ENCODE results near the gene B4GALNT3.

The B4GALNT3 gene

DNA sequence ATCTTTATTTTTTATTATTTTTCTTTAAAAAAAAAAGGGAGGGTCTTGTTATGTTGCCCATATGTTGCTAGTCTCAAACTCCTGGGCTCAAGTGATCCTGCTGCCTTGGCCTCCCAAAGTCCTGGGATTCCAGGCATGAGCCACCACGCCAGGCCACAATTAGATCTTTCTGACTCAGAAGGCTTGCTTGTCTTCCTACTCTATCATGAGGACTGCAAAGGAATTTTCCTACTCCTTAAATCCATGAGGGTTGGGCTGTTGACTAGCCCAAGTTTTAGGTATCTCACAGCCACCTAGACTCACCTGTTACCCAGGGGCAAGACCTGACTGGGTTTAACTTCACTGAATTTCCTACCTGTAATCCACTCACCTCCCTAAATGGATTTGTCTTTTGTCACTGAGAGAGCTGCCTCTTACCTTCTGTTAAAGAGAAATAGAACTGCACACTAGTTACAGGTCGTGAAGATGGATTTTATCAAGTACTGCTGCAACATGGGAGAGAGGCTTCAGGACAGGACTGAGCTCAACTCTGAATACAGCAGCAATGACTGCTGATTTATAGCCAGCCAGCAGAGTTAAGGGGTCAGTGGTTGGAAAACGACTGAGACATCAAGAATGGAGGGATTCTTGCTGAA is 72.3 kb downstream of the B4GALNT3 start:
- Mint-ChIP-seq H3K9me3 (peaks cover 10 to 19% of the 10 kb centered on the region in 2 donors), H3K27me3 (peaks cover 19 to 24% of the 10 kb centered on the region in 2 donors), H3K4me3 (no peak overlapping the region), H3K4me1 (no peaks in the 10 kb centered on the region), H3K27ac (no peak overlapping the region), H3K36me3 (no peaks in the 10 kb centered on the region)
- ATAC-seq (replicated peaks), result no peak
- no peak for DNase-seq

- Mint-ChIP-seq H3K9me3 (peaks cover 10 to 19% of the 10 kb centered on the region in 2 donors), H3K27ac (no peak overlapping the region), H3K4me1 (no peaks in the 10 kb centered on the region), H3K36me3 (no peaks in the 10 kb centered on the region), H3K4me3 (no peak overlapping the region), H3K27me3 (peaks cover 14 to 20% of the 10 kb centered on the region in 2 donors)
- no peak for DNase-seq
- no peak for ATAC-seq (replicated peaks)
These were observed 73.3 kb downstream of the B4GALNT3 start for GRCh38 chr12:532908-533565.

DNA sequence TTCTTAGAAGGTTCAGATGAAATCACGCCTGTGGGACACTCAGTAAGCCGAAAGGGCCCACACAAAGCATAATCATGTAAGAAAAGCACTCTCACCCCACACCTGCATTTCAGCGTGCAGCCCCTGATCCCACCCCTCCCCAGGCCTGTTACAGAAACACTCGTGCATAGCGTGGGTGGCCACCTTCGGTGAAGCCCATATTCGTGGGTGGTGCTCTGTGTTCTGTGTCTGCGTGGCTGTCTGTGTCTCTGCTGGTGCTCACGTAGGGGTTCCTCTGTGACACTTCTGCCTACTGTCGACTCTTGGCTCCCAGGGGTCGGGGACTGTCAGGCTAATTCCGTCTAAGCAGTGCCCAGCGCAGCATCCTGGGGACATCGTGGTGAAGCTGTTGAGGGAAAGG is 74.0 kb downstream of the B4GALNT3 start:
- no peak overlapping the region for H3K4me3 Mint-ChIP-seq
- no peaks in the 10 kb centered on the region for H3K4me1 Mint-ChIP-seq
- no peak for DNase-seq
- peaks cover 10 to 19% of the 10 kb centered on the region in 2 donors for H3K9me3 Mint-ChIP-seq
- H3K36me3 Mint-ChIP-seq, result no peaks in the 10 kb centered on the region
- H3K27ac Mint-ChIP-seq, result no peak overlapping the region
- peaks cover 14 to 20% of the 10 kb centered on the region in 2 donors for H3K27me3 Mint-ChIP-seq
- no peak for ATAC-seq (replicated peaks)

DNA sequence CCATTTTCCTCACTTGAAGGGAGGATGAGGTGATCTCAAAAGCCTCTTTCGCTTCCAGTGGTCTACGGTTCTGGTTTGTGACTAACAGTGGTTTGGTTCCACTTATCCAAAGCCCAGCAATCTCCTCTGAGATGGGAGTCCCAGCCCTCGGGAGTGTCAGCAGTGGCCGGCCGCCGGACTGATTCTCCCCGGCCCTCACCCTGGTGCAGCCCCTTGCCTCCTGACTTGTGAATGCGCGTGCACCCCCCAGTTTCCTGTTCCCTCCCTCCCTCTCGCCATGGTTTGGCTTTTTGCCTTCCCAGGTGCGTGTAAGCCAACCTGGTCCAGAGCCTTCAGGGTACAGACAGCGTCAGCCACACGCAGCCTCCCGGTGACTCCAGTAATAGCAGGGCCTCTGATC is 74.5 kb downstream of the B4GALNT3 start:
- no peaks in the 10 kb centered on the region for H3K36me3 Mint-ChIP-seq
- no peak for DNase-seq
- H3K9me3 Mint-ChIP-seq, result peaks cover 10 to 16% of the 10 kb centered on the region in 2 donors
- no peak overlapping the region for H3K4me3 Mint-ChIP-seq
- peaks cover 14 to 17% of the 10 kb centered on the region in 2 donors for H3K27me3 Mint-ChIP-seq
- no peaks in the 10 kb centered on the region for H3K4me1 Mint-ChIP-seq
- no peak overlapping the region for H3K27ac Mint-ChIP-seq
- ATAC-seq (replicated peaks), result no peak

- H3K27me3 Mint-ChIP-seq, result peaks cover 15 to 18% of the 10 kb centered on the region in 2 donors
- peaks cover 10 to 14% of the 10 kb centered on the region in 2 donors for H3K9me3 Mint-ChIP-seq
- ATAC-seq (replicated peaks) (no peak), DNase-seq (no peak)
- no peak overlapping the region for H3K27ac Mint-ChIP-seq
- no peak overlapping the region for H3K4me3 Mint-ChIP-seq
- H3K36me3 Mint-ChIP-seq, result no peaks in the 10 kb centered on the region
- no peaks in the 10 kb centered on the region for H3K4me1 Mint-ChIP-seq
These were observed 75.7 kb downstream of the B4GALNT3 start for GRCh38 chr12:535396-535795.

- Mint-ChIP-seq H3K4me1 (no peaks in the 10 kb centered on the region), H3K27me3 (peaks cover 15 to 19% of the 10 kb centered on the region in 2 donors), H3K4me3 (no peak overlapping the region), H3K9me3 (peaks cover 10 to 11% of the 10 kb centered on the region in 2 donors), H3K36me3 (no peaks in the 10 kb centered on the region), H3K27ac (no peak overlapping the region)
- ATAC-seq (replicated peaks) (no peak), DNase-seq (no peak)
These were observed 77.1 kb downstream of the B4GALNT3 start for GRCh38 chr12:536751-537245.

DNA sequence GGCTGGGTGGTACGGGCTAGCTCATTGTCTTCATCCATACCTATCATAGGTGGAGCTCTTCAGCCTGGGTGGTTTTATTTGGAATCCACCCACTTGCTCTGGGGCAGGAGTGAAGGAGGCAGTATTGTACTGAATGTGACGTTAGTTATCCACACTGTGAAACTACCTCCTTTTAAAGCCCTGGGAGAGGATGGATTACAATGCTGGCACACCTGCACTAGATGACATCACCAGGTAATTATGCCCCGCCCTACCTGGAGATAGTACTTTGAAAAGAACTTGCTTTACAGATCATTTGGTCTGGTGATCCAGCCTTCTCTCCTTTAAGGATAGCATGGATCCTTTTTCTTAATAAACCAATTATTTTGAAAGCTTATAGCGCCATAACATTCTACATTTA is 78.0 kb downstream of the B4GALNT3 start:
- no peak overlapping the region for H3K4me3 Mint-ChIP-seq
- no peaks in the 10 kb centered on the region for H3K4me1 Mint-ChIP-seq
- H3K27ac Mint-ChIP-seq, result no peak overlapping the region
- ATAC-seq (replicated peaks) (no peak), DNase-seq (no peak)
- peaks cover 7 to 13% of the 10 kb centered on the region in 2 donors for H3K27me3 Mint-ChIP-seq
- no peaks in the 10 kb centered on the region for H3K36me3 Mint-ChIP-seq
- peaks cover under 1 to 2% of the 10 kb centered on the region in 2 donors for H3K9me3 Mint-ChIP-seq

GRCh38 chr12:538731-539539 is 79.2 kb downstream of the B4GALNT3 start:
- DNase-seq (no peak), ATAC-seq (replicated peaks) (no peak)
- no peaks in the 10 kb centered on the region for H3K36me3 Mint-ChIP-seq
- no peaks in the 10 kb centered on the region for H3K9me3 Mint-ChIP-seq
- H3K4me3 Mint-ChIP-seq, result no peak overlapping the region
- peak overlapping the region; percentile 38 for H3K27ac Mint-ChIP-seq
- H3K4me1 Mint-ChIP-seq, result no peaks in the 10 kb centered on the region
- peaks cover 12 to 17% of the 10 kb centered on the region in 2 donors for H3K27me3 Mint-ChIP-seq

GRCh38 chr12:539540-540310 is 80.0 kb downstream of the B4GALNT3 start:
- H3K36me3 Mint-ChIP-seq, result no peaks in the 10 kb centered on the region
- no peaks in the 10 kb centered on the region for H3K4me1 Mint-ChIP-seq
- H3K27me3 Mint-ChIP-seq, result peaks cover 14 to 23% of the 10 kb centered on the region in 2 donors
- H3K4me3 Mint-ChIP-seq, result no peak overlapping the region
- H3K9me3 Mint-ChIP-seq, result no peaks in the 10 kb centered on the region
- no peak for ATAC-seq (replicated peaks)
- DNase-seq, result no peak
- no peak overlapping the region for H3K27ac Mint-ChIP-seq

- peaks cover 3 to 7% of the 10 kb centered on the region in 2 donors for H3K4me1 Mint-ChIP-seq
These were observed 82.1 kb downstream of the B4GALNT3 start for GRCh38 chr12:541676-542324.

GRCh38 chr12:542395-543113 is 82.8 kb downstream of the B4GALNT3 start:
- no peak for DNase-seq
- ATAC-seq (replicated peaks), result no peak
- Mint-ChIP-seq H3K9me3 (no peaks in the 10 kb centered on the region), H3K27ac (no peak overlapping the region), H3K4me1 (peaks cover 6 to 12% of the 10 kb centered on the region in 2 donors), H3K4me3 (no peak overlapping the region), H3K27me3 (peaks cover 33 to 34% of the 10 kb centered on the region in 2 donors), H3K36me3 (no peaks in the 10 kb centered on the region)

More at GRCh38 chr12:541676-542324, 82.1 kb downstream of the B4GALNT3 start:
- no peaks in the 10 kb centered on the region for H3K9me3 Mint-ChIP-seq
- DNase-seq, result no peak
- H3K27me3 Mint-ChIP-seq, result peaks cover 28 to 30% of the 10 kb centered on the region in 2 donors
- no peak overlapping the region for H3K27ac Mint-ChIP-seq
- H3K4me3 Mint-ChIP-seq, result no peak overlapping the region
- no peak for ATAC-seq (replicated peaks)
- H3K36me3 Mint-ChIP-seq, result no peaks in the 10 kb centered on the region

DNA sequence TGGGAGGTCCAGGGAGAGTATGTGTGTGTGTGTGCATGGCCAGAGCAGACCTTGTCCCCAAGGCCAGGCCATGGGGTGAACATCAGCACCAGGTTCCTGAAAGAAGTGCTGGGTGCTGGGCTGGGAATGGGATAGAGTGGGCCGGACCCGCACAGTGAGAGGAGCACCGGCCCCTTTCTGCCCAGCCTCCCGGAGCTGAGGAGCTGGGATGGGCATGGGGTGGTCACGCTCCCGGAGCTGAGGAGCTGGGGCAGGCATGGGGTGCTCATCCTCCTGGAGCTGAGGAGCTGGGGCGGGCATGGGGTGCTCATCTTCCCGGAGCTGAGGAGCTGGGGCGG is 83.3 kb downstream of the B4GALNT3 start:
- H3K4me3 Mint-ChIP-seq, result no peak overlapping the region
- ATAC-seq (replicated peaks) (no peak), DNase-seq (no peak)
- no peaks in the 10 kb centered on the region for H3K9me3 Mint-ChIP-seq
- H3K27ac Mint-ChIP-seq, result no peak overlapping the region
- peaks cover 39 to 40% of the 10 kb centered on the region in 2 donors for H3K27me3 Mint-ChIP-seq
- peaks cover 6 to 12% of the 10 kb centered on the region in 2 donors for H3K4me1 Mint-ChIP-seq
- H3K36me3 Mint-ChIP-seq, result no peaks in the 10 kb centered on the region

- no peaks in the 10 kb centered on the region for H3K9me3 Mint-ChIP-seq
- peaks cover 43 to 47% of the 10 kb centered on the region in 2 donors for H3K27me3 Mint-ChIP-seq
- no peaks in the 10 kb centered on the region for H3K36me3 Mint-ChIP-seq
- H3K4me3 Mint-ChIP-seq, result no peak overlapping the region
- ATAC-seq (replicated peaks), result no peak
- H3K4me1 Mint-ChIP-seq, result peaks cover 6 to 12% of the 10 kb centered on the region in 2 donors
- DNase-seq, result no peak
- H3K27ac Mint-ChIP-seq, result no peak overlapping the region
These were observed 84.4 kb downstream of the B4GALNT3 start for GRCh38 chr12:544142-544541.

Data from stimulated activated naive B cell treated with anti-CD40 and anti-IgM and Interleukin-4, amounts not matched to agents 10 μg/mL and 1 μg/mL and 100 μg/mL, for 72 hours (primary cell).